ENCODE data around the gene CHFR.
"Not testable (repeated sequence)": the region's sequence is repeated elsewhere in the genome, so short reads cannot be mapped to it uniquely, and the experiment has no call there.

CHFR gene

DNA sequence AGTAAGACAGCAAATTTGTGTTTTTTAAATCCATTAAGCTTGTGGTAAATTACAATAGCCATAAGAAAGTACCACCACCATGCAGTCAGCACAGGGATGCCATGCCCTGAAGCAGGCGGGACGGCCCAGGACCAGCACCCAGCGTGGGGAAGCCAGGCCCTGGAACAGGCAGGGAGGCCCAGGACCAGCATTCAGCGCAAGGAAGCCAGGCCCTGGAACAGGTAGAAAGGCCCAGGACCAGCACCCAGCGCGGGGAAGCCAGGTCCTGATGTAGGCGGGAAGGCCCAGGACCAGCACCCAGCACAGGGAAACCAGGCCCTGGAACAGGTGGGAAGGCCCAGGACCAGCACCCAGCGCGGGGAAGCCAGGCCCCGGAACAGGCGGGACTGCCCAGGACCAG, 13.2 kb downstream of the CHFR start:
- DNase-seq, result no peak

DNA sequence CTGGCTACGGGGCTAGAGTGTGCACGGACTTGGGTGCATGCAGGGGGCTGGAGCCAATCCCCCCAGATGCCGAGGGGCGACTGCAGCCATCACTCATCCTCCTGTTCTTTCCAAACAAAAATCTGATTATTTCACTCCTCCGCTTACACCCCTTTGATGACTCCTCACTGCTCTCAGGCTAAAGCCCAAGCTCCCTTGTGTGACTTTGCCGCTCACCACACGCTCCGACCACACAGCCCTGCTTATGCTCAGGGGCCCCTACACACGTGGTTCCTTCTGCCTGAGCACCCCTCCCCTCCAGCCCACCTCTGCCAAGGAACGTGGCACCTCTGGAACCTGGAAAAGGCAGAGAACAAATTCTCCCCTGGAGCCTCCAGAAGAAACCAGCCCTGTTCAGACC, 13.7 kb downstream of the CHFR start:
- no peak for DNase-seq

DNA sequence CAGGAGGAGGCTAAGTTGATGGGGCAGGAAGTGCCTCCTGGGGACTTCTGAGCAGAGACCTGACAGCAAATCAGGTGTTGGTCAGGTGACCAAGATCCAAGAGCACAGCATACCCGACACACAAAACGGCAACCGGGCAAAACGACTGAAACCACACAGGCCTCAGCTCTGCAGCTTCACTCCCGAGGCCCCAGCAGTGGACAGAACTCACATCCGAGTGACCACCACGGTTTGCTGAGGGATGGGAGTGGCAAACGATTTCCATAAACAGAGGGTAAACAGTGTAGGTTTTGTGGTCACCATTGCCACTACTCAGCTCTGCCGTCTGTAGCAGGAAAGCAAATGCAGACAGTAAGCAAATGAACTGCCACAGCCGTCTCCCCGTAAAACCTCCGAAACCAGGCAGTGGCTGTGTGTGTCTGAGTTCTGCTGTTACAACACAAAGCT, 14.4 kb downstream of the CHFR start:
- no peak for DNase-seq

DNA sequence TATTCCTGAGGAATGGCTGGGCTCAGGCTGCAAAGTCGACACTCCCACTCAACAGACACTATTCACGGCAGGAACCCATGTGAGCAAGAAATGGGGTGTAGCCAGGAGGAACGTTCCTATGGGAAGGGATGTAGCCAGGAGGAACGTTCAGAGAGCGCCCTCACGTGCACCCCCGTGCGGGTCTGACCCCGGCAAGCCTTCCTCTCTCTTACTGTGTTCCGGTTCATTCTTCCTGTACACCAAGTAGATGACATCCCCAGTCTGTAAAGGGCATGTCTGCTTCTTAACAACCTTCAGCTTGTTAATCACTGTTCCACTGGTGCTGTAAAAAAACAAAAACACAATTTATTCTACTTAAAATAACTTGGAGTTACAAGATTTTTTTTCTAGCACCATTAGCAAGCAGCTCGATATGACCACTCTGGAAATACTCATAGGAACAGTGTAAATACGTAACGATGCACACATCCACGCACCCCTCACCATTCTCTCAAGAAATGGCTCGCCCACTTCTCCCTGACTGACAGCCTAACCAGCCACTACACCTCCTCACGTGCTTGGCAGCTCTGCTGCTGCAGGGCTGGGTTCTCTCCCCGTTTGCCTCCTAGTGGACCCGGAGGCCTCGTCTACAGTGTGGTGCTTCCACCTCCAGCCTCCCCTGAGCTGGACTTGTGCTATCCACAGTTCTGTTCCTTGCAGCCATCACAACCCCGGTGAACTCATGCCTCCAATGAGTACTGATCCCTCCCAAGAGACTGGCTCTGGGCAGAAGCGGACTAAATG, 15.1 kb downstream of the CHFR start:
- DNase-seq, result no peak

DNA sequence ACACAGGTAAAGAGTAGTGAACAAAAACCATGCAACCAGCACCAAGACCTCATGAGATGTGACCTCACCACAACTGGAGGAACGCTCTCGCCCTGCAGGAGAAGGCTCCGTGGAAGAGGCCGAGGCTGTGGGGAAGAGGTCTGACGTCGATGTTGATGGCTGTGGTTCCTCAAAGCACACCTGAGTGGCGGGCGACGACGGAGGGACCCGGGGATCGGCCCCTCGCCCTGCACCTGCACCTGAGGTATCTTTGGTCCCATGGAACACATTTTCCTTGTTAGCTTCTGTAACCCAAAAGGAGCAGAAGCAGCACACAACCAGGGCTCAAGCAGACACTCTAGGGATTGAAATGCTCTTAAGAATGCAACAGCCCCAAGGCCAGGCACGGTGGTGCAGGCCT, 17.9 kb downstream of the CHFR start:
- no peak for DNase-seq

DNA sequence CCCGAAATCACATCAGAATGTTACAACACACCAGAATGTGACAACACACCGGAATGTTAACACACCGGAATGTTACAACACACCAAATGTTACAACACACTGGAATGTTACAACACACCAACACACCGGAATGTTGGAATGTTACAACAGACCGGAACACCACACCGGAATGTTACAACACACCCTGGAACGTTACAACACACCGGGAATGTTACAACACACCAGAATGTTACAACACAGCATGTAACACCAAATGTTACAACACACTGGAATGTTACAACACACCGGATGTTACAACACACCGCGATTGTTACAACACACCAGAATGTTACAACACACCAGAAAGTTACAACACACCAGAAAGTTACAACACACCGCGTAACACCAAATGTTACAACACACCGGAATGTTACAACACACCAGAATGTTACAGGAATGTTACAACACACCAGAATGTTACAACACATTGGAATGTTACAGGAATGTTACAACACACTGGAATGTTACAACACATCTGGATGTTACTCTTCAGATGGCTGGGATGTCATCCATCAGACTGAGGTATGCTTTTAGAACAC, 21.1 kb downstream of the CHFR start:
- DNase-seq, result peak; percentile 18

DNA sequence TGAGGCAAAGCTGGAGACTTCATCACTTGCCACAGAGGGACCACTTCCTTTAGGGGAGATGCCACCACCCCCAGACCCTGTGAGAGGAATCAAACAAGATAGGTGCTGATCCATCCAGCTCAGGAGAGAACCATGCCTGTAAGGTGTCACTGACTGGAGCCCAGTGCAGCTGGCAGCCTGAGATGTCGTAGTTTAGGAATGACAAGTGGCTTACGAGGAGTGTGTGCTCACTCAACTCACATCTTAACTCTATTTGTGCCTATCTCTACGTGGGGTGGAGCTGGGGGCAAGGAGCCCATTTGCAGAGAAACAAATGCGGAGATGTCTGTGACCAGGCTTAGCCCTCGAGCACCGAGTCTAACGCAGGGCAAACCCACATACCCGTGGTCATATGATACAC, 25.8 kb downstream of the CHFR start:
- DNase-seq, result no peak

DNA sequence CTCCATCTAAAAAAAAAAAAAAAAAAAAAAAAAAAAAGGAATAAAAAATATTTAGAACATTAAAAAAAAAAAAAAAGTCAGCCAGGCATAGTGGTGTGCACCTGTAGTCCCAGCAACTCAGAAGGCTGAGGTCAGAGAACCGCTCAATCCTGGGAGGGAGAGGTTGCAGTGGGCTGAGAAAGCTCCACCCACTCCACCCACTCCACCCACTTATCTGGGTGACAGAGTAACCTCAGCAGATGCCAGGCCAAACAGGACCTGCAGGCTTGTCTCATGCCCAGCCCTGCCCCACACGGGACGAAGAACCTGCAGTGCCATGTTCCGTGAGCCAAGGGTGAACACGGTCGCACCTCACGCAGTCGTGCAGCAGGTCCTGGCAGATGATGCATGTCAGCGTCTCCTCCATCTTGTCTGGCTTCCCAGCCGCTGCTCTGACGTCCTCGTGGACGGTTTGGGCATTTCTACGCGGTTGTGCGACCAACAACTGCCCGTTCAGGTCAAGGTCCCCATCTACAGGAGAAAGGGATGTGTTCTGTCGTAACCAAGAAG, 28.6 kb downstream of the CHFR start:
- peak; percentile 41 for DNase-seq

DNA sequence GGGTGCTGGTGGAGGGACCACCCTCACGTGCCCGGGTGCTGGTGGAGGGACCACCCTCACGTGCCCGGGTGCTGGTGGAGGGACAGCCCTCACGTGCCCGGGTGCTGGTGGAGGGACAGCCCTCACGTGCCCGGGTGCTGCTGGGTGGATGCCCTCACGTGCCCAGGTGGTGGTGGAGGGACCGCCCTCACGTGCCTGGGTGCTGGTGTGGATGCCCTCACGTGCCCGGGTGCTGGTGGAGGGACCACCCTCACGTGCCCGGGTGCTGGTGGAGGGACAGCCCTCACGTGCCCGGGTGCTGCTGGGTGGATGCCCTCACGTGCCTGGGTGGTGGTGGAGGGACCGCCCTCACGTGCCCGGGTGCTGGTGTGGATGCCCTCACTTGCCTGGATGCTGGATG, 30.4 kb downstream of the CHFR start:
- DNase-seq, result not testable (repeated sequence)

DNA sequence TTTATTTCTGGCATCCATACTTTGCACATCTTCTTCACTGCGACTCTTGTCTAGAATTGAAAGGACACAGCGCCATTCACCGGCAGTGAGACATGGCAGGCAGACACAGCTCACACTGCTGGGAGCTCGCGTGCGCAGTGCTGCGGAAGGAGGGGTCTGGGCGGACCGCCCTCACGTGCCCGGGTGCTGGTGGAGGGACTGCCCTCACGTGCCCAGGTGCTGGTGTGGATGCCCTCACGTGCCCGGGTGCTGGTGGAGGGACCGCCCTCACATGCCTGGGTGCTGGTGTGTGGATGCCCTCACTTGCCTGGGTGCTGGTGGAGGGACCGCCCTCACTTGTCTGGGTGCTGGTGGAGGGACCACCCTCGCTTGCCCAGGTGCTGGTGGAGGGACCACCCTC, 30.8 kb downstream of the CHFR start:
- no peak for DNase-seq

DNA sequence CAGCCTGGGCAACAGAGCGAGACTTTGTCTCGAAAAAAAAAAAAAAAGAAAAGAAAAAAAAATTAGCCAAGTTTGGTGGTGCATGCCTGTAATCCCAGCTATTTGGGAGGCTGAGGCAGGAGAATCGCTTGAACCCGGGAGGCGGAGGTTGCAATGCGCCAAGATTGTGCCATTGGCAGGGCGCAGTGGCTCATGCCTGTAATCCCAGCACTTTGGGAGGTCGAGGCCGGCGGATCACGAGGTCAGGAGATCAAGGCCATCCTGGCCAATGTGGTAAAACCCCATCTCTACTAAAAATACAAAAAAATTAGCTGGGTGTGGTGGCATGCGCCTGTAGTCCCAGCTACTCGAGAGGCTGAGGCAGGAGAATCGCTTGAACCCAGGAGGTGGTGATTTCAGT, 32.2 kb downstream of the CHFR start:
- DNase-seq, result not testable (repeated sequence)

DNA sequence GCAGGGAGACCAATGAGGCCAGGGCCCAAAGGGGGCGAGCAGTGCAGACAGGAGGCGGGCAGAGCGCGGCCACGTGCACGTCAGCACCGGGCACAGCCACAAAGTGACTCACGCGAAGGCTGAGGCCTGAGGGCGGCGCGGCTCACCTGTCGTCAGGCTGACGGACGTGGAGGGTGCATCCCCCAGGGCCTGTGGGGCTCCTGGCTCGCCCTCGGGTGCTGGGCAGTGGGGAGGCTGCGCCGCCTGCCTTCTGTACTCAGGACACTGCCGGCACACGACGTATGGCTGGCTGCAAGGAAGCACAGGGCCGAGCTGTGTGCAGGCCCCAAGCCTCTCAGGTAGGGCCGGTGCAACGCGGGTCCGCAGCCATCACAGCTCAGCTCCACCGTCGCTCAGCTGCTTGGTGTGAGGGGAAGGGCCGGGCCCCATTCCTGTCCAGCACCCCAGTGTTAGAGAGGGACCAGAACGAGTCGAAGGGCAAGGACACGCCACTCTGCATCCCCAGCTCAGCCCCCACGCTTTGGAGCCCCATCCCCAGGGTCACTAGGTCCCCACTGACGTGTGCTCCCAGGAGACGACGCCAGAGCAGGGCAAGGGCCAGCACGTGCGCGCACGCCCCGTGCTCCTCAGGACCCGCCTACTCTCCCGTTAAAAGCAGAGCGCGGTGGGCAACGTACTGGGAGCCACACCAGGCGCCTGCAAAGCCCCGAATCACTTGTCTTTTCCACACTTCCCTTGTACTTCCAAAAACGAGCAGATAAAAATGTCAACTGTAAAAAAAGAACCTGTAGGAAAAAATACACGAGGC, 33.9 kb downstream of the CHFR start:
- DNase-seq, result no peak

DNA sequence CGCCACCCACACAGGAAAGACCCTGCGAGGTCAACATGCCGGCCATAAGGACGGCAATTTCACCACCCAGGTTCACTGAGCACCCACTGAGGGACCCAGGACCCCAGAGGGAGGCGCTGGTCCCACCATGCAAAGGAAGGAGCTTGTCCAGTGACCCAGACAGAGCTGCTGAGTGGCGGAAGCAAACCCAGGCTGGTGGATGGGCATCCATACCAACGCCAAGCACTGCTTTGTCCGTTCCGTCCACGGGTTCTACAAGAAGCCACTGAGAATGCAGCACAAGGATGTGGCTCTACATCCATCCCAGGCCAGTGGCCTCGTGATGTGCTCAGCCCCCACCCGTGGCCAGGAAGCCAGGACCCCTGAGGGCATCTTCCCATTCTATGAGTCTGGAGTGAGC, 34.9 kb downstream of the CHFR start:
- DNase-seq, result no peak

DNA sequence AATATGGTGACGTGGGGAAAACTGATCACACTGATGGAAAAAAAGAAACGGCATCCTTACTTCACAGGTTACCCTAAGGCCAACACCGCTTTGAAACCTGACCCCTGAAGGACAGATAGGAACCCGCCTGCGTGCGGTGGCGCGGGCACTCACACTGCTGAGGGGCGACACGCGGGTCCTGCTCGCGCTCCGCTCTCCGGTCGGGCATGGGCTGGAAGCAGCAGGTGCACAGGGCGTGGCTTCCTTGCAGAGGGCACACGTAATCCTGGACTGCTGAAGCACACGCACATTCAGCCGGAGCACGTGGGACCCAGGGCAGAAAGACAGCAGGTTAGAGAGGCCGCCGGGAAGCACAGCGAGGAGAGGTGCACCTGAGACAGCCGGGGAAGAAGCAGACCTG, 35.9 kb downstream of the CHFR start:
- DNase-seq, result no peak

DNA sequence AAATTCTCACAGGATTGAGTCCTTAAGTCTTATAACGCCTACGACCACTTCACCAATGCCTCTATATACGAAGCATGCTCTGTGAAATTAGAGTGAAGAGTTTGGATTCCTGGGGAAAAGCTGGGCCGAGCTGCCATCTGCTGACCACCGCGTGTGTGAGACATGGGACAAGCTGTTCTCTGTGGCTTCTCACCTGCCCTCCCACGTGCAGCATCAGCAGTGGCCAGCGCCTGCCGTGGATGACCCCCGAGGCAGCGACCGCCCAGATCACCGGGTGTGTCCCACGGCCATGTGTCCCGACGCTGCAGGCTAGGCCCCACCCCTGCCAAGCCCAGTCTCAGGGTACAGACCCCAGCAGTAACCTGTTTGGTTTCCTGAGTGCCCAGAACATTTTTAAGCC, 37.1 kb downstream of the CHFR start:
- DNase-seq, result no peak

DNA sequence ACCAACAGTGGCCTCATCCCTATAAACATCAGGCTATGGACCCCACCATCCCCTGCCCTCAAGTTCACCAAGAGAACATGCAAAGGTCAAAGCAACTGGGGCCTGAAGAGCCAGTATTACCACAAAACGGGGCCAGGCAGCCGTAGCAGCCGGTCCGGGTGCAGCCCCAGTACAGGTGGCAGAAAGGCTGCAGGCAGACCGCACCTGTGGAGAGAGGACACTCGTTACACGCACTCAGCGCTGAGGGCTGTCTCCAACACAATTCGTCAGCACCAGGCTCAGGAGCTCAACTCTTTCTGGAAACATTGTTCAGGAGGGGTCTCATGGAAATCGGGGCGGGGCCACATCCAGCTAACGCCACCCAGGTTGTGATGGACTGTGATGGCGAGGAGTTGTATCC, 38.9 kb downstream of the CHFR start:
- DNase-seq, result no peak

DNA sequence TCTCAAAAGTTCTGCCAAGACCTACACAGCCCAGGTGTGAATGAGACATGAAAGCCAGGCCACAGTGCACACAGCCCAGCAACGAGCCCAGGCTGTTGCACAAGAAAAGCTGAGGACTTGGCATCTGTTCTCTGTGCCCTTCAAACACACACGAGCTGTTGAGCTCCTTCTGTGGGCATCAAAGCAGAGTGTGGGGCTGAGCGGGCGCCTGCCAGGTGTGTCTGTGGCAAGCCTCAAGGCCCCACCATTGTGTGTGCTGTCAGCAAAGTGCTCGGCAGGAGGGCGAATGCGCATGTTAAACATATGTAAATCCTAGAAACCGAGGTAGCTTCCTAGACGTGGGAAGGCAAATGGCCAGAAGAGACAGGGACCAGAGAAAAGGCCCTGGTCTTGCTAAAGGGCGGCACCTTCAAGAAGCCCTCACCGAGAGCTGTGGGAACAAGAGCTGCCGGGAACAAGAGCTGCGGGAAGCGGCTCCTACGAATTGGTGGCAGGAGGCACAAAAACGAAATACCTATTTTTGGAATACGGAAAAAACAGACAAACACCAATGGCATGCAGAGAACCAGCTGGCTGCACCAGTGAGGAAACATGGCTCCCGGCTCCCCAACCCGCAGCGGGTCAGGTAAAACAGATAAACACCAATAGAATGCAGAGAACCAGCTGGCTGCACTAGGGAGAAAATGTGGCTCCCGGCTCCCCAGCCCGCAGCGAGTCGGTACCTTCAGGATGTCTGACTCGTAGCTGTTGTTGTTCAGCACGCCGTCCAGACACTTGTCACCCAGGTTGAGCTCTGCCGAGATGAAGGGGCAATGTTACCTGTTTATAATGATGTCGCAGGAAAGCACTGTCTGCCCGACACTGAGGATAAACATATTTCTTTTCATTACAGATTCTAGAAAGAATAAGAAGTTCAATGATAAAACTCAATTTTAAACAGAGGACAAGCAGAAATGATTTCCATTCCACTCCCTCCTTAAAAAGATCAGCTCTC, 39.7 kb downstream of the CHFR start:
- no peak for DNase-seq

DNA sequence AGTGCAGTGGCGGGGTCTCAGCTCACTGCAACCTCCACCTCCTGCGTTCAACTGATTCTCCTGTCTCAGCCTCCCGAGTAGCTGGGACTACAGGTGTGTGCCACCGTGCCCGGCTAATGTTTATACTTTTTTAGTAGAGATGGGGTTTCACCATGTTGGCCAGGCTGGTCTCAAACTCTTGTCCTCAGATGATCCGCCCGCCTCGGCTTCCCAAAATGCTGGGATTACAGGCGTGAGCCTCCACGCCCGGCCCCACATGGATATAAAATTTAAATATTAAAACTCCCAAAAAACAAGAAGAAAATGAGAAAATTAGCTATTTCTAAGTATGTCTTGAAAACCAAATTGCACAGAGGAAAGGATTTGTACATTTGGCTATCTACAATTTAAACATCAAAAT, 42.7 kb downstream of the CHFR start:
- DNase-seq, result not testable (repeated sequence)

DNA sequence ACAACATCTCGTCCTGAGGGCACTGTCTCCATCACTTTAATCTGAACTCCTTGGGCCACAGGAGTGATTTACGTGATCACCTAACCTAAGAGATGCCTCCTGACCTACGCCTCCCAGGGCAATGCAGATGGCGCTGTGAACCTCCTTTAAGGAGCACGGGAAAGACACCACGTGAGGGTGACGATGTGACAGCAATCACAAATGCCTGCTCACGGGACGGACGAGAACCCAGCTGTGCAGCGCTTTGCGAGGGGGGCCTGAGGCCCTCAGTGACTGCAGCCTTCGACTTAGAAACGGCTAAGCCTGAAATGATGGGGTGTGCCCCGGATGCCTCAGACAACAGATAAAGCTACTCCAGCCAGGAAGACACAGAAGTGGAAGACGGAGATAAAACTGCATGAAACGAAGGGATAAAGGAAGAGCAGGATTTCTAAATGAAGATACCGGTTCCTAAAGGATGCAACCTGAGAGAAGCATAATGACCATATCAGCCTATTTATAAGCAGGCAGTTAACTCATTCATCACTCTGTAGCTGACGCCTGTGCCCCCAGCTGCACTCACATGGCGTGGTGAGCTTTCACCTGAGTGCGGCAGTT, 44.9 kb downstream of the CHFR start:
- DNase-seq, result no peak

DNA sequence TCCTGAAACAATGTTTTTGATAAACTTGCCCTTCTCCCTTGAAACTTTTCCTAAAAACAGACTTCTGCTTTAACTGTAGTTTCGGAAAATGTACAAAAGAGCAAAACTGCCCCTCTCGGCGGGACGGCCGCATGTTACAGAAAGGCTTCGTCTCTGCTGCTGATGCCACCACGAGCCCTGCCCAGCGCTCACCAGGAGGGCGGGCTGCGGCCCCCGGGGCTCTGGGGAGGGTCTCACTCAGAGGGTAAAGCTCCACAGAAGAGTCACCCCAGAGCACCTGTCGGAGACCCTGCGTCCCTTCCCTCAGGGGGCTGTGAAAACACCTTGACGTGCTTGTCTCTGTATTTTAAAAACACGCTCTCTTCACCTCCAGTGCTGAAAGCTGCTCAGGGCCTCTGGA, 46.3 kb downstream of the CHFR start:
- no peak for DNase-seq

DNA sequence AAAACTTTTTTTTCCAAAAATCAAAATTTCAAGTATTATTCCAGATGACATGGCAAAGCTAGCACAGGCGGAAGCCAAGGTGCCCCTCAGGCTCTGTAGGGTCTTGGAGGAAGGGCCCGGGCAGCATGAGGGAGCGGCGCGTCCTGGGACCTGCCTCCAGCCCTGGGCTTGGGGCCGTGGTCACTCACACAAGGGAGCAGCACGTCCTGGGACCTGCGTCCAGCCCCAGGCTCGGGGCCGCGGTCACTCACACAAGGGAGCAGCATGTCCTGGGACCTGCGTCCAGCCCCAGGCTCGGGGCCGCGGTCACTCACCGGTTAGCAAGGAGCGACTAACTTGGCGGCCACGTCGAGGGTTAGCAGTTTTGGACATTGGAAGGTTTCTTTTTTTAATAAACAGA, 46.9 kb downstream of the CHFR start:
- no peak for DNase-seq
